ENCODE measurements around the gene ZKSCAN1. TPM values are rescaled to one million over a fixed set of nuclear protein-coding genes. Genes with fewer than 3 reads are reported as not detected.
A peak's percentile ranks its signal among the peaks of the same experiment; 100 is the strongest.

Gene ZKSCAN1
- total and polyA plus RNA-seq, 2 donors (not counting 1 experiment from before 2014, with no cell fraction given): 12.9 to 97.4 TPM

DNA sequence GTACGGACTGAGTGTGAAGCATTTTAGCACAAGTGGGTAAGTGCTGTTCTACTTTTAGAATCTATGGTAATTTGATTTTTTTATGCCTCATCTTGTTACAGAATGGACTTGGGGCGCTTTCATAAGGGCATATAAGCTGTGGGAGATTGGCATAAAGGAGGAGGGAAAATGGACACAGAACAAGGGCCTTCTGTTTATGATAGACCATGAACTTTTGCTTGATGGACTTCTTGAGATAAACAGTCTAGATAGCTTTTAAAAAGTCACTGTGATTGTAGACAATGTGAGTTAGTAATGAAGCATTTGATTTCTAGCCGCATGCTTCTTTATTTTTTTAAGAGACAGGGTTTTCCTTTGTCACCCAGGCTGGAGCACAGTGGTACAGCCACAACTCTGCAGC is 36.2 kb downstream of the ZKSCAN1 start:
- no peak overlapping the region for H2AFZ ChIP-seq (ENCODE audit: insufficient read depth, low read depth, low read length, poor library complexity, severe bottlenecking)
- Mint-ChIP-seq H3K27ac (peak overlapping the region; percentile 53), H3K9me3 (ENCODE audit: insufficient read depth) (no peaks in the 10 kb centered on the region), H3K27me3 (no peaks in the 10 kb centered on the region), H3K4me1 (peaks cover 16% of the 10 kb centered on the region), H3K4me3 (peak overlapping the region; percentile 63)
- ChIA-PET CTCF (interaction anchor here (1.2 kb wide), 1 partner anchor 132 kb away, joined by 4 read pairs; the partner anchor contains the start of gene TRIM4), POLR2A (no interaction called here)
- intact Hi-C loops (cut with micrococcal nuclease): loop anchor here (2.0 kb wide), 1 partner anchor 139 kb away; no protein-coding TSS in a partner anchor
- no peak overlapping the region for H3K4me2 ChIP-seq (replicated peaks; ENCODE audit: low read depth, low read length, poor library complexity, severe bottlenecking)
- no peak overlapping the region for H3K4me3 ChIP-seq (ENCODE audit: control extremely low read depth in 1 of 5, extremely low read depth in 1 of 5, insufficient read depth in 1 of 5, low read depth in 2 of 5, low read length in 4 of 5)
- no peak for ATAC-seq (ENCODE audit: low read depth)
- DNase-seq: no peak
- H3K36me3 ChIP-seq (replicated peaks in 1 of 2; ENCODE audit: control extremely low read depth in 1 of 2, control insufficient read depth in 1 of 2, extremely low read depth in 1 of 2, insufficient read depth in 2 of 2, low read length in 1 of 2): peaks cover 0 to under 1% of the 10 kb centered on the region in 2 experiments
- H3K79me2 ChIP-seq (ENCODE audit: control insufficient read depth, insufficient read depth, low read length): peaks cover 16% of the 10 kb centered on the region
- 100% methylated on average over 2 of the region's 3 CpGs for WGBS (ENCODE audit: insufficient coverage)
- no peak overlapping the region for H3K27ac ChIP-seq (ENCODE audit: low read length in 2 of 2)
- no peaks in the 10 kb centered on the region for H3K27me3 ChIP-seq (replicated peaks in 1 of 4; ENCODE audit: control extremely low read depth in 1 of 4, control insufficient read depth in 3 of 4, insufficient read depth in 4 of 4, low read length in 3 of 4)
- H4K20me1 ChIP-seq (ENCODE audit: control insufficient read depth, insufficient read depth, low read length, poor library complexity, severe bottlenecking): no peaks in the 10 kb centered on the region
- TF ChIP-seq, protein P1, sequence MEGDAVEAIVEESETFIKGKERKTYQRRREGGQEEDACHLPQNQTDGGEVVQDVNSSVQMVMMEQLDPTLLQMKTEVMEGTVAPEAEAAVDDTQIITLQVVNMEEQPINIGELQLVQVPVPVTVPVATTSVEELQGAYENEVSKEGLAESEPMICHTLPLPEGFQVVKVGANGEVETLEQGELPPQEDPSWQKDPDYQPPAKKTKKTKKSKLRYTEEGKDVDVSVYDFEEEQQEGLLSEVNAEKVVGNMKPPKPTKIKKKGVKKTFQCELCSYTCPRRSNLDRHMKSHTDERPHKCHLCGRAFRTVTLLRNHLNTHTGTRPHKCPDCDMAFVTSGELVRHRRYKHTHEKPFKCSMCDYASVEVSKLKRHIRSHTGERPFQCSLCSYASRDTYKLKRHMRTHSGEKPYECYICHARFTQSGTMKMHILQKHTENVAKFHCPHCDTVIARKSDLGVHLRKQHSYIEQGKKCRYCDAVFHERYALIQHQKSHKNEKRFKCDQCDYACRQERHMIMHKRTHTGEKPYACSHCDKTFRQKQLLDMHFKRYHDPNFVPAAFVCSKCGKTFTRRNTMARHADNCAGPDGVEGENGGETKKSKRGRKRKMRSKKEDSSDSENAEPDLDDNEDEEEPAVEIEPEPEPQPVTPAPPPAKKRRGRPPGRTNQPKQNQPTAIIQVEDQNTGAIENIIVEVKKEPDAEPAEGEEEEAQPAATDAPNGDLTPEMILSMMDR (IDR thresholded peaks at IDR 0.05): no peak
- no peak for TF ChIP-seq EZH2 (IDR thresholded peaks at IDR 0.05; ENCODE audit: borderline replicate concordance, insufficient read depth, low read depth, low read length, poor library complexity, severe bottlenecking)
- peaks cover 6 to 13% of the 10 kb centered on the region in 2 donors for H3K4me1 ChIP-seq (ENCODE audit: control insufficient read depth in 2 of 2, insufficient read depth in 2 of 2, low read length in 2 of 2)
- H3K9ac ChIP-seq (ENCODE audit: low read length): no peak overlapping the region
- H3K9me3 ChIP-seq (ENCODE audit: control extremely low read depth in 1 of 3, control insufficient read depth in 2 of 3, insufficient read depth in 1 of 3, low read length in 2 of 3): no peaks in the 10 kb centered on the region

DNA sequence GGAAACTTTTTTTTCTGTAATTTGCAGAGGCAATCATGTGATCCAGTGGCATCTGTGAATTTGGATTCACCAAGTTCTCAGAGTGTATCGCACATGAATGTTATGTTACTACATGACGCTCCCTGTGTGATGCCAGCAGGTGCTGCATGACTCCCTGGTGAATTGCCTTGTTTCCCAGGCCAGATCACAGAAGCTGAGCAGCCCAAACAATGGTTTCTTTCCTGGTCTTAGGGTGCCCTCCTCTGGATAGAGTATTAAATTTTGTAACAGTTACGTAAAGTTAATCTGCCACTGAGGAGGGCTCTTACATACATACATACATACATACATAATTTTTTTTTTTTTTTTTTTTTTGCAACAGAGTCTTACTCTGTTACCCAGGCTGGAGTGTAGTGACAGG is 37.8 kb downstream of the ZKSCAN1 start:
- Histone ChIP-seq H3K4me1 (ENCODE audit: control insufficient read depth in 2 of 2, insufficient read depth in 2 of 2, low read length in 2 of 2) (peaks cover 6 to 13% of the 10 kb centered on the region in 2 donors), H3K4me3 (ENCODE audit: control extremely low read depth in 1 of 5, extremely low read depth in 1 of 5, insufficient read depth in 1 of 5, low read depth in 2 of 5, low read length in 4 of 5) (no peak overlapping the region), H2AFZ (ENCODE audit: insufficient read depth, low read depth, low read length, poor library complexity, severe bottlenecking) (no peak overlapping the region), H3K79me2 (ENCODE audit: control insufficient read depth, insufficient read depth, low read length) (peaks cover 21% of the 10 kb centered on the region), H3K9ac (ENCODE audit: low read length) (no peak overlapping the region), H3K36me3 (replicated peaks in 1 of 2; ENCODE audit: control extremely low read depth in 1 of 2, control insufficient read depth in 1 of 2, extremely low read depth in 1 of 2, insufficient read depth in 2 of 2, low read length in 1 of 2) (peaks cover 1 to 17% of the 10 kb centered on the region in 2 experiments), H3K27me3 (replicated peaks in 1 of 4; ENCODE audit: control extremely low read depth in 1 of 4, control insufficient read depth in 3 of 4, insufficient read depth in 4 of 4, low read length in 3 of 4) (no peaks in the 10 kb centered on the region), H3K9me3 (ENCODE audit: control extremely low read depth in 1 of 3, control insufficient read depth in 2 of 3, insufficient read depth in 1 of 3, low read length in 2 of 3) (no peaks in the 10 kb centered on the region), H4K20me1 (ENCODE audit: control insufficient read depth, insufficient read depth, low read length, poor library complexity, severe bottlenecking) (no peaks in the 10 kb centered on the region), H3K27ac (ENCODE audit: low read length in 2 of 2) (no peak overlapping the region), H3K4me2 (replicated peaks; ENCODE audit: low read depth, low read length, poor library complexity, severe bottlenecking) (no peak overlapping the region)
- 64% methylated on average over 2 of the region's 3 CpGs for WGBS (ENCODE audit: insufficient coverage)
- Mint-ChIP-seq H3K27ac (no peak overlapping the region), H3K27me3 (no peaks in the 10 kb centered on the region), H3K4me1 (peaks cover 16% of the 10 kb centered on the region), H3K4me3 (no peak overlapping the region), H3K9me3 (ENCODE audit: insufficient read depth) (no peaks in the 10 kb centered on the region)
- CTCF ChIA-PET: interaction anchor here (0.7 to 1.4 kb wide), 4 partner anchors 73 to 684 kb away, joined by 3 to 7 read pairs (median 3); no protein-coding TSS in a partner anchor
- no peak for ATAC-seq (ENCODE audit: low read depth)
- TF ChIP-seq EZH2 (IDR thresholded peaks at IDR 0.05; ENCODE audit: borderline replicate concordance, insufficient read depth, low read depth, low read length, poor library complexity, severe bottlenecking): no peak
- TF ChIP-seq, protein P1 (IDR thresholded peaks at IDR 0.05): no peak
- peak; percentile 50 for DNase-seq
- intact Hi-C loops (cut with micrococcal nuclease): loop anchor here (2.0 kb wide), 1 partner anchor 140 kb away; no protein-coding TSS in a partner anchor
- POLR2A ChIA-PET: interaction anchor here (0.6 to 0.7 kb wide), 2 partner anchors 11 to 132 kb away, joined by 4 to 7 read pairs; no protein-coding TSS in a partner anchor

Measured in B cell (primary cell).